ENCODE data around the gene SYNGAP1.
A peak's percentile ranks its signal among the peaks of the same experiment; 100 is the strongest.

SYNGAP1 gene

GRCh38 chr6:33405386-33405940, 14.4 kb upstream of the SYNGAP1 start:
- no peak for FAIRE-seq

- FAIRE-seq, result no peak
Measured at GRCh38 chr6:33406126-33406525, 13.7 kb upstream of the SYNGAP1 start.

- peak; percentile 68 for FAIRE-seq
Measured at GRCh38 chr6:33407132-33407718, 12.6 kb upstream of the SYNGAP1 start.

DNA sequence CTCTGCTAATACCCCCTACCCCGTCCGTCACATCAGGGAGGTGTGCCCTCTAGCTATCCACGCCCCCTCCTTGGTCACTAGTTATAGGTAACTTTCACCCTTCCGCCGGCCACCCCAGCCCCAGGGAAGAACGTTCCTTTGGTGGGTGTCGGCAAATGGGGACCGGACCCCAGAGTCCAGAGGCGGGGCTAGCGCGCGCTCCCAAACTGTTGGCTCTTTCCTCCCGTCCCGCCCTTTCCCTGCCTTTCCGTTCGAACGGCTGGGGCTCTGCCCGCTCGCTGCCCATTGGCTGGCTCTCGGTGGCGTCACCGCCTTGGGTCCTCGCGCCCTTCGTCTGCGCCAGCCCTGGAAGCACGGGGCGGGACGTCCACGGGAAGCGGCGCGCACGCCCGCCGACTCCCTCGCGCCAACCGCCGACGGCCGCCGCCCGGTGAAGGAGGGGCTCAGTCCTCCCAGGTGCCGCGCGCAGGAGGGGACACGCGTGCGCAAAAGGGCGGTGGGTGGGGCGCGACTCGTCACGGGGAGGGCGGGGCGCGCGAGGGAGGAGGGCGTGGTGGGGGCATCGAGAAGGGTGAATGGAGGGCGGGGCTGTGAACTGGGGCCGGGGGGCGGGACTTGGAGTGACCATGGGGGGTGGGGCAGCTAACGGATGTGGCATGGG, 9.7 kb upstream of the SYNGAP1 start:
- peak; percentile 55 for FAIRE-seq

- no peak for FAIRE-seq
Measured at GRCh38 chr6:33410711-33411631, 8.9 kb upstream of the SYNGAP1 start, which contains the start of gene PHF1. TSS of gene PHF1 (plus strand) at chr6:33411014. CDS start at chr6:33412264, 1,250 bp downstream.

- no peak for FAIRE-seq
Measured at GRCh38 chr6:33411632-33412005, 8.2 kb upstream of the SYNGAP1 start.

GRCh38 chr6:33412140-33413009, 7.5 kb upstream of the SYNGAP1 start:
- FAIRE-seq, result no peak

DNA sequence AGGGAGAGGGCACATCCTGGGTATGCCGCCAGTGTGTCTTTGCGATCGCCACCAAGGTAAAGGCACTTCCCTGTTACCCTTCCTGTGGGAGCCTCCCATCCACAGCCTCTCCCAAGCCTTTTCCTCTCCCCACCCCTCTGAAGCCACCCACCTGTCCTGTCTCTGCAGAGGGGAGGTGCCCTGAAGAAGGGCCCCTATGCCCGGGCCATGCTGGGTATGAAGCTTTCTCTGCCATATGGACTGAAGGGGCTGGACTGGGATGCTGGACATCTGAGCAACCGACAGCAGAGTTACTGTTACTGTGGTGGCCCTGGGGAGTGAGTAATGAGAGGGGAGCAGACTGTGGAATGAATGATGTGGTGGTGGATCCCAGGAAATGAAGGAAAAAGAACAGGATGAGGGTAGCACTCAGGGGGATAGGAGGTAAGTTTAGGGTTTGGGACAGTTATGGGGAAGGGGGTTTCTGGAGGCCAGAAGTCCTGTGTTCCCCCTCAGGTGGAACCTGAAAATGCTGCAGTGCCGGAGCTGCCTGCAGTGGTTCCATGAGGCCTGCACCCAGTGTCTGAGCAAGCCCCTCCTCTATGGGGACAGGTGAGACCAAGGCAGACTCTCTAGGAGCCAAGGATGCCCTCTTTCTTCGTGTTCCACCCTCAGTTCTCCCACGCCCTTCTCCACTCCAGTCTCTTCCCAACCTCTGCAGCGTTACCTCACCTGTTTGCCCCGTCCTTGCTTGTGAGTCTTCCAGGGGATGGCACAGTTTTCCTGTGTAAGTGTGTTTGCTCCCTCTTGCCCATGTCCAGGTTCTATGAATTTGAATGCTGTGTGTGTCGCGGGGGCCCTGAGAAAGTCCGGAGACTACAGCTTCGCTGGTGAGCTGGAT, 6.4 kb upstream of the SYNGAP1 start:
- FAIRE-seq, result no peak

DNA sequence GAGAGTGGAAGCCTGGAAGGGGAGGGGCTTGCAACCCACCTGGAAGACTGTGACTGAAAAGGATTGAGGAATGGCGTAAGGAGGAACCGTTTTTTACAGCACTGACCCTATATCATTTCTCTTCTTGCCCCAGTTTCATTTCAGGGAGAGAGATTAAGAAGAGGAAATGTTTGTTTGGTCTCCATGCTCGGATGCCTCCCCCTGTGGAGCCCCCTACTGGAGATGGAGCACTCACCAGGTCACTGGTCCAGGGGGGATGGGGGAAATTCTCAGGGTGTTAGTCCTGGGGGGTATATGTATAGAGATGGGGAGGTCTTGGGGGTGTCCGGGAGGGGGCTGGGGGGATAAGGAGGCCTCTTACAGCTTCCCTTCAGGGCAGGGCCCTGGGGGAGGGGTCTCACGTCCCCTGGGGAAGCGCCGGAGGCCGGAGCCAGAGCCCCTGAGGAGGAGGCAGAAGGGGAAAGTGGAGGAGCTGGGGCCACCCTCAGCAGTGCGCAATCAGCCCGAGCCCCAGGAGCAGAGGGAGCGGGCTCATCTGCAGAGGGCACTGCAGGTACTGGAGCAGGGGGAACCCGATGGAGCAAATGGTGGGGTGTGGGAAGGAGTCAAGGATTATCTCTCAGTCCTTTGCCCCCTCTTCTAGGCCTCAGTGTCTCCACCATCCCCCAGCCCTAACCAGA, 5.1 kb upstream of the SYNGAP1 start:
- FAIRE-seq, result no peak

DNA sequence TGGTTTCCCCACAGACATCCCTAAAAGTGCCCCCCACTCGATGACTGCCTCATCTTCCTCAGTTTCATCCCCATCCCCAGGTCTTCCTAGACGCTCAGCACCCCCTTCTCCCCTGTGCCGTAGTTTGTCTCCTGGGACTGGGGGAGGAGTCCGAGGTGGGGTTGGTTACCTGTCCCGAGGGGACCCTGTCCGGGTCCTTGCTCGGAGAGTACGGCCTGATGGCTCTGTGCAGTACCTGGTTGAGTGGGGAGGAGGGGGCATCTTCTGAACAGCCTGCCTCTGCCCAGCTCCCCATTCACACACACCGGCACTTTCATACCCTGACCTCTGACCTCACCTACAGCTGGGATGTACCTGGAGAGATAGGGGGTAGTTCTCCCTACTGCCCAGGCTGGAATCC, 4.0 kb upstream of the SYNGAP1 start:
- FAIRE-seq, result no peak

GRCh38 chr6:33416386-33417127, 3.3 kb upstream of the SYNGAP1 start:
- no peak for FAIRE-seq

- FAIRE-seq, result no peak
Measured at GRCh38 chr6:33417128-33417902, 2.5 kb upstream of the SYNGAP1 start.

DNA sequence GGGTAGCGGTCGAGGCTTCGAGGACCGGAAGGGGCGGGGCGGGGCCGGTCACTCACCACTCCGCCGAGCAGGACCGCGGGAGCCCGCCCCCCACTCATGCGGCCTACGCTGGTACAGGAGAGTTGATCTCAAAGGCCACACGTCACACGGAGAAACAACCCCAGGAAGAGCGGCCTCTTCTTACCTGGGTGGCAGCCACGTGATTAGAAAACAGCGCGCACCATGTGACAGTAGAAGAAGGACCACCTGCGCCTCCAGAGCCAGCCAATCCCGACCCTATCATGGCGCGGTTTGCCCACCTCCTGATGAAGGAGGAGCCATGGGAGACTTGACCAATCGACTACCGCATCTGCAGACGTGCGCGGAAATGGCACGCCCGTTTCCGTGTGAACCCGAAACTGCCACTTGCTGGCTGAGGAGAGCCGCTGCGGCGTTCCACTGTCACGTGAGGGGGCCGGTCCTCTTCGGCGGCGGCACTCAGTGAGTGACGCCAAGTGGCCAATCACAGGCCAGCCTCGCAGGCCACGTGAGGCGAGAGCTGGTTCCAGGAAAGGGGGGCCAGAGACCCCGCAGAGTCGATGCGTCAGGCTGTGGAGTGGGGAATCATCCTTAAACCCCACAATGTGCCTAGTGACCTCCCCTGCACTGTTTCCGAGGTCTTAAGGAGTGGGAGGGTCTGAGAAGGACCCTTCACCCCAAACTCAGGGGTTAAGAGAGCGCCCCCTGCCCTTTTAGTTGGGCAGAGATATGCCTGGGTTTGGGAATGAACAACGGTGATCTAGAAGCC, 1.8 kb upstream of the SYNGAP1 start, which contains the start of gene CUTA:
CUTA (minus strand) TSS at position 205 of the 787 bp plus-strand sequence; CDS start at position 98, 107 bp downstream.
- peak; percentile 99 for FAIRE-seq

GRCh38 chr6:33418690-33419291, 1.1 kb upstream of the SYNGAP1 start:
- FAIRE-seq, result no peak

DNA sequence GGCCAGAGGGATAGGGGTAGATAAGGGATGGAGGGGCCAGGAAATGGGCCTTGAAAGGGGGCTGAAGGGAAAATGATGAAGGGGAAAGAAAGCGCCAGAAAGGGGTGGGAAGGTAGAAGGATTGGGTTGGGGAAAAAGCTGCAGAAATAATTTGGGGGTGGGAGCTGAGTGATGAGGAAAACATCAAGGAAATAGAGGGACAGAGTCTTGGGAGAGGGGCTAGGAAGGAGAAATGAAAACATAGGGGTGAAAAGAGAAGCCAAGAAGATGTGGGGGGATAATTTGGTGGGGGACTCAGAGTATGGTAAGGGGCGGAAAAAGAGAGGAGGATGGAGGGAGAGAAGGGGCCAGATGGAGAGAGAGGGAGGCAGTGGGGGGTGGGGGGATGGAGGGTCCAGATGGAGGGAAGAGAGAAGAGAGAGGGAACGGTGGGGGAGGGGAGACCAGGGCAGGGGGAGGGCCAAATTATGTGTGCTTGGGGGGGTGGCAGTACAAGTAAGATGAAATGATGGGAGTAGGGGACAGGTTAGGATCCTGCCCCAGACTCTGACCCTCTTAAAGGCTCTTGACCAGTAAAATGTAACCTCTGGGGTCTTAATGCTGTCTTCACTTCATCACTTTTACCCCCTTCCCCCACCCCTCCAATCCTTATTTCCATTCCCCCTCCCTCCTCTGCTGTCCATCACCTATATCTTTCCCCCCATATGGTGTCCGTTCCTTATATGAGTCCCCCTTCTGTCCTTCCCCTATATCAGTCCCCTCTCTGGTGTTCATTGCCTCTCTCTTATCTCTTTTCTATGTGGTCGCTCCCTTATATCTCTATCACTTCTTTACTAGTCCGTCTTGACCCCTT, 852 bp downstream of the SYNGAP1 start:
- FAIRE-seq, result no peak

- no peak for FAIRE-seq
Measured at GRCh38 chr6:33421344-33421643, 1.4 kb downstream of the SYNGAP1 start.

DNA sequence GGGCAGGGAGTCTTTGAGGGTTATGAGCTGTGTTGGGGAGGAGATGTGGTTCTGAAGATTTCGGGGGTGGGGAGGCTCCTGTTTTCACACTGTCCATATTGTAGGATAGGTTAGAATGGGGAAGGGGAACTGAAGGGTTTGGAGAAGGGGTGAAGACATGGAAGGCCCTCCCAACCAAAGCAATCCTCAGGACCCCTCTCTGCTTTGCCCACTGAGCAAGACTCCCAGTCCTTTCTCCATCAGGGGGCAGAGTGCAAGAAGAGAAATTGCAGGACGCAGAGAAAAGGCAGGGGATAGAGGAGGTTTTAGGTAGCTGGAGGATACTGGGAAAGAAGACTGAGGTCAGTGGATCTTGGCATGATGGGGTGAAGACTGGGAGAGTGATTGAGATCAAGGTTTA, 3.9 kb downstream of the SYNGAP1 start:
- no peak for FAIRE-seq
